GM21717 (cell line): Measurements from ENCODE around the gene RSPRY1.

Experiments
- ATAC-seq: cut with Tn5 transposase; IDR thresholded peaks from one replicate; pipeline ENCODE4 v1.9.1; 2021; ENCODE audit warnings: mild to moderate bottlenecking, moderate library complexity; ENCODE audit not compliant: unreplicated experiment

RSPRY1 gene

DNA sequence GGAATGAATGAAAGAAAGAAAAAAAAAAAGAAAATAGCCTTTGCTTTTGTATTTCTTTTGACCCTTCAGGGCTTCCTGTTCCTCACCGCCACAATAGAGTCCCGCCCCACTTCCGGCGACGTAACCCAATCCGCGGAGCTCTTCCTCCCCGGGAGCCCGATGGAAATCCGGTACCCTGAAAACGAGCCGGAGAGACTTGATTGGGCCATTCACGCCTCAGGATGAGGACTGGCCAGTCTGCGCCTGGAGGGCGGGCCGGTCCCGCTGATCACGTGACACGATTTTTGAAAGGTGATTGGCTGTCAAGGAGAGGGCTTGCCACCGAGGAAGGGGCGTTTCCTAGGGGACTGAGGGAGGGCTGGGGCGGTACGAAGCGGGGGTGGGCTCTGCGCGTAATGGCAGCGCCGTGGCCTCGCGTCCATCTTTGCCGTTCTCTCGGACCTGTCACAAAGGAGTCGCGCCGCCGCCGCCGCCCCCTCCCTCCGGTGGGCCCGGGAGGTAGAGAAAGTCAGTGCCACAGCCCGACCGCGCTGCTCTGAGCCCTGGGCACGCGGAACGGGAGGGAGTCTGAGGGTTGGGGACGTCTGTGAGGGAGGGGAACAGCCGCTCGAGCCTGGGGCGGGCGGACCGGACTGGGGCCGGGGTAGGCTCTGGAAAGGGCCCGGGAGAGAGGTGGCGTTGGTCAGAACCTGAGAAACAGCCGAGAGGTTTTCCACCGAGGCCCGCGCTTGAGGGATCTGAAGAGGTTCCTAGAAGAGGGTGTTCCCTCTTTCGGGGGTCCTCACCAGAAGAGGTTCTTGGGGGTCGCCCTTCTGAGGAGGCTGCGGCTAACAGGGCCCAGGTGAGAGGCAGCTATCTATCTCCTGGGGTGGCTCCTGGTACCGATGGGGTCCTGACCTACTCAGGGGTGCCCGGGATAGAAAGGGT is at the start of gene RSPRY1, which contains the start of gene PSME3IP1:
Gene RSPRY1 (plus strand): TSS at position 385 of the 927 bp plus-strand sequence. CDS start 18,330 bp downstream, outside the sequence.
Gene PSME3IP1 (minus strand): TSS at position 95 of the 927 bp plus-strand sequence. CDS start 12,185 bp downstream, outside the sequence.
- peak; percentile 89 for ATAC-seq

DNA sequence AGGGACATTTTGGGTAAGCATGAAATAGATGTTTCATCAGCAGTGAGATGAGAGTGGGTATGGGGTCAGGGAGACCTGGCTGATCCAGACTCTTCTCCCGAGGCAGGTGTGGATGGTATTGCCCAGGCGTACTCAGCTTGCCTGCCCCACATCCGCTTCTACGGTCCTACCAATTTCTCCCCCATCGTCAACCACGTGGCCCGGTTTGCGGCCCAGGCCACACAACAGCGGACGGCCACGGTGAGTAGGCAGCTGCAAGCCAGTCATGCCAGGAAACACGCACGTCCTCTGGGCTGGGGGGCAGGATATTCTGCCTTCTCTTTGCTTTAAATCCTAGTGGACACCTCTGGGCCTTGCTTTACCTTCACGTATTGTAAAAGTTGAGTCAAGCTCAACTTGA is 49.1 kb upstream of the RSPRY1 start:
- no peak for ATAC-seq

DNA sequence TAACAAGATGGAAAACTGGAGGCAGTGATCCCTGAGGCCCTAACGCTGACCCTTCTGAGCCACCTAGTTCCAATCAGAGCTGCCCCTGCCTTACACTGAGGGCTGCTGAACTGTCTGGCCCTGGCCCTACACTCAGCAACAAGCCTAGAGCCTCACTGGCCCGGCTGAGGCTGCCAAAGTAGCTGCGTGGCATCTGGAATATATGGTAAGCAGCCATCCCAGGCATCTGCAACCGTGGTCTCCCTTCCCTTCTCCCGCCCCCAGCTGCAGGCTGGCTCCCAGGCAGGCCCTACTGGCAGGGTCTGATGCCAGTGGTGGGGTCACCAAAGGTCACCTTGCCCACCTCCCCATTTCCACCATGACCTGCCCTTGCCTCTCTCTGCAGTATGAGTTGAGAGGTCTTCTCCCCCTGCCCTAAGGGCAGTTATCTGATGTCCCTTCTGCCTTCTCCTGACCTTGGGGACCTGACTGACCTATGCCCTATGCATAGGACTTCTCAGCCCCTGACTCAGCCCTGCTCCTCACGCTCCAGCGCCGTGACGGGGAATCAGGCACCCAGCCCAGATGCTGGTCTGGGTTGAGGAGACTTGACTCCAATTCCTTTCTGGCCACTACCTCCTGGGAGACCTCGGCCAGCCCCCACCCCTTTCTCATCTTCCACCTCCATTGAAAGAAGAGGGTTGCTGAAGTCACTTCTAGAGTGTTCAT is 48.4 kb upstream of the RSPRY1 start:
- no peak for ATAC-seq

DNA sequence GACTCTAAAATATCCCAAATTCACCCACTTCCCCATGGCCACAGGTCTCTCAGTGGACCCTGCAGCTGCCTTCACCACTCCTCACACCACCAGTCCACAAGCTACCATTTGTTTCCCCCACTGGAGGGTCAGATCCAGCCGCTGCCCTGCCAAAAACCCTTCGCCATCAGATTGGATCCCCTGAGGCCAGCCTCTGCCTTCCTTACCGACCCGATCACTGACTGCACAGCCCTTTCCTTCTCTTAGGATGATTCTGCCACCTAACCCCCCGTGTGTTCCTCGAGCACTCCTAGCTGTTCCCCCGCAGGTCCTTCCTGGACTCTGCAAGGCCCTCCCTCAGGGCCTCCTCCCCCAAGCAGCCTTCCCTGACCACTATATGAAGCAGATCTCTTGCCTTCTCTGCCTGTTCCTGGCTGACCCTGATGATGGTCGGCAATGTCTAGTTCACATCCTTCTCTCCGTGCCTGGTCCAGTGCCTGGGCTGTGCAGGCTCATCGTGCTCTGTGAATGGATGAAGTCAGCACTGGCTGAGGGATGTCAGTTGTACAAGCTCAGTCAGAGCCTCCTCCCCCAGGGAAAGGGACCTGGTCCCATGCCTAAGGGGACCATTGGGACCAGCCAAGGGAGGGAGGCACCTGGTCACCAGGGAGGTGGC is 47.7 kb upstream of the RSPRY1 start:
- no peak for ATAC-seq

DNA sequence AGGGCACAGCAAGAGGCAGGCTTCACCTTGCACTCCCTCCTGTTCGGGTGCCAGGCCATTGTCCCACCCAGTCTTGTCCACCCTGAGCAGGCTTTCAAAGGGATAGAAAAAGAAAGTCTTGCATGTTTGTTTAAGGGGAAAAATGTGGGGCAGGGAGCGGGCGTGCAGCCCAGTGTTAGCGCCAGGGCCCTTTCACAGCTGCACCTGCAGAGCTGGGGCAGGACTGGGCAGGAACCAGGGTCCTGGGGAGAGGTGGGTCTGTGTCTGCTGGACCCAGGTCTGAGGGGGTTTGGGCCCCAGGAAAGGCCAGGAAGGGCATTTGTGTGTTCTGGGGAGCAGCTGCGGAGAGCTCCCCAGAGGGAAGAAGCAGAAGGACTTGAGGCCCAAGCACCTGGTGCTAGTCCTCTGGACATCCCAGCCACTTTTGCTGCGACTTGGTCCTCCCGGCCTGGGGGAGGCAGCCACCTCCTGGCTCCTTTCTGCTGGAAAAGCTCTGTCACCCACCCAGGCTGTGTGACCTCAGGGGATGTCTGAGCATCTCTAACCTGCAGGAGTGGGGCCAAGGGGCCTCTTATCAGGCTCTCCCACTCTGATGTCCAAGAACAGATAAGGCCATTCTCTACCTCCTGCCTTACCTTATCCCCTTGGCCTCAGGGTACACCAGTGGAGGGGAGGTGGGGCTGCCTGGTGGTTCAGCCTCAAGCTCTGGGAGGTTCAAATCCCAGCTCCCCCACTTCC is 45.0 kb upstream of the RSPRY1 start:
- no peak for ATAC-seq

DNA sequence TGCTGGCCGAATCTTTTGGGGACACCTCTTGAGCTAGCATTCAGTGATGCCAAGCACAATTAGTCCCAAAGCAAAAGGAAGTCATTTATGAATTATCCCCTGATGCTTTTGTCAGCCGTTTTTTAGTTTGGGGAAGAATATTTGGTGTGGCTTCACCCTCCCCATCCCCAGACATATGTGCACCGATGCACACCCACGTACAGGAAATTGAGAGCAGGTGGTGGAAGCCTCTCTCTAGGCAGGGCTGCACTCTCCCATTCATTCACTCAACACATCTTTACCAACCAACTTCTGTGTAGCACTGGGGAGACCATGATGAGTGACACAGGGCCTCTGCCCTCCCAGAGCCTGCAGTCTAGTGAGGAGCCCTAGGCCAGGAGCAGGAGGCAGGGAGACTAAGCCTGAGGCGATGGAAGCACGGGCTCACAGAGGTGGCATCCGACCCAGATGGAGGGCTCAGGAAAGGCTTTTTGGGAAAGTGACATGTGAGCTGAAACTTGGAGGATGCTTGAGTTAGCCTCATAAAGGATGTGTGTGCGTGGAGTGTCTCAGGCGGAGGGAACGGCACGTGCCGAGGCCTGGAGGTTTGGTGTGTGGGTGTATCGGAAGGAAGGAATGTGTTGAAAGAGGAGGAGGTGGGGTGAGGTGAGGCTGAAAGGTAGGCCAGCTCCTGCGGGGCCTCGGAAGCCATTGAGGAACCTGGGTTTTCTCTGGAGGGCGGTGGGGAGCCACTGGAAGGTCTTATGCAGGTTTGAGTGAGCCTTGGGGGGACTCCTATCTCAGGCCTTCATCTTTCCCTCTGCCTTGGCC is 44.1 kb upstream of the RSPRY1 start:
- no peak for ATAC-seq

DNA sequence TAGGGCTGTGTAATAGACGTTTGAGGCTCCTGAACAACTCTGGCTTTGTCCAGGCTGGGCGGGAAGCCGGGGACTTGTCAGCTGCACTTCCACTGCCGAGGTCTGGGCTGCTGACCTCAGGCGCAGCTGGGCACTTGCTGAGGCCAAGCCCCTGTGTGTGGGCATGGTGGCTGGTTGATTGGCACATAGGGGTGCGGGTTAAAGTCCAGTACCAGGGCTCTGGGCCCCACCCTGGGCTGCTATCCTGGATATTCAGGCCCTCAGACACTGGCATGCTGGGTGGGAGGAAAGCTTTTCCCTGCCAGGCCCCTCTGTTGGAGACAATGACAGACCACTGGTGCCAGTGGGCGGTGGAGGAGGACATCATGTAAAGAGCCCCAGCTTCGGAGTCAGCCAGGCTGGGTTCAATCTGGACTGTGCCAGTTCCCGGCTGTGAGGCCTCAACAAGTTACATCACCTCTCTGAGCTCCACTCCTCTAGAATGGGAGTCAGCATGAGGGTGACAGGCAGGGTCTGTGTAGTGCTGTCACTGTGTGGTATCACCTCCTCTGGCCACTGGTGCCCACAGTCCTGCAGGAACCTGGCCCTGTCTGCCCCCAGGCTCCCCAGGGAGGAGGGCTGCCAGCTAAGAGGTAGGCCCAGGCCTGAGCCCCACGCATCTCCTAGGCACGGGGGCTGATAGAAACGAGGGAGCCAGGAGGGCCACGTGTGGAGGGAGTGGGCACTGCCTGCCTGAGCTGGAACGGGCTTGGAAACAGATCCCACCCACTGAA is 42.8 kb upstream of the RSPRY1 start:
- ATAC-seq = no peak

DNA sequence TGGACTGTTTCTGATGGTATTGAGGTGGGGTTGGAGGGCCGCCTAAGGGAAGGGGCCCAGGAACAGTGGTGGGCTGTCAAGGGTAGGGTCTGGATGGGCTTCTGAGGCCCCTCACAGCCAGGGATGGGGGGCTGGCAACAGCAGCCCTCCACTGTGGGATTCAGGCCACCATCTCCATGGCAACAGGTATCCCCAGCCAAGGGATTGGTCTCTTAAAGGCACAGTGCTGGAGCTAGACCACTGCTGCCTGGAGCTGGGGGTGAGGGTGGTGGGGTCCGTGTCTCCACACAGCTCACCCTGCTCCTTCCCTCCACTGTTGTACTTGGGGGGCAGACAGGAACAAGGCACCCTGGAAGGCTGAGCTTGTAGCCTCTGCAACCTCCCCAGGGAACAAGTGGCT is 42.1 kb upstream of the RSPRY1 start:
- ATAC-seq = no peak

DNA sequence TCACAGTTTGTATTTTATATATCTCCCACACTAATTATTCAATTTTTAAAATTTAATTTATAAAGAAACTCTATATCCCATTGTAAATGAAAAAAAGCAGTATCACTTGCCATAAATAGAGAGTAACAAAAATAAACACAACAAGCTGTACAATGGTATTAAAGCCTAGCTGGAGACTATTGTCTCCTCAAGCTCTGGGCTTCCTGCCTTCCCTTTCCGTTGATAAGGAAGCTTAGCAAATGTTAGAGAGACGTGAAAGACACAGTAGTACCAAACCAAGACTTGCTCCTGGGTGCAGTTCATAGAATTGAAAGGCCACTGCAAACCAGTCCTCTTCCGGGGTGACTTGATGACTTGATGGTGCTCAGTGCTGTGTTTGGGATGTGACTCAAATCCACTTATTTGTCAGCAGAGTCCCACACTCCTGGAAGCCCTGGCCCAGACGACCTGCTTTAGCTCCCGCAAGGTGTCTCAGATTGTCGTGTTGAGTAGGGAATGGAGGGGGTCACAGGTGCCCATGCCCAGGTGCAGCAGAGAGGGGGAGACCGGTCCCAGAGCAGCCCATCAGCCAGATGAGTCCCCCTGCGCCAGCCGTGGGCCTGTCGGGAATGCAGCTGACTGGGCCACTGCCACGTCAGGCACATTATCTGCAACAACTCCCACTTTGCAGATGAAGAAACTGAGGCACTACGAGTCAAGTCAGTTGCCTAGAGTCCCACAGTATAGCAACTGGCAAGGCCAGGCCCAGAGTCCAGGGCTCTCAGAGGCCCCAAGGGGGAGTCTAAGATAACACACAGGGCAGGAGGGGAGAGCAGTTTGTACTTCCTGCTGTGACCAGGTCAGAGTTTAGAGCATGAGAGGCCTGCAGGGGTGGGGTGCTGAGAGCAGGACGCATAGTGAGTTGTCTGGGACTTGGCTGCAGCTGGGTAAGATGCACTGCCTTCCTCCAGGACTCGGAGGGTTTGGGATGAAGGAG is 40.8 kb upstream of the RSPRY1 start:
- no peak for ATAC-seq

DNA sequence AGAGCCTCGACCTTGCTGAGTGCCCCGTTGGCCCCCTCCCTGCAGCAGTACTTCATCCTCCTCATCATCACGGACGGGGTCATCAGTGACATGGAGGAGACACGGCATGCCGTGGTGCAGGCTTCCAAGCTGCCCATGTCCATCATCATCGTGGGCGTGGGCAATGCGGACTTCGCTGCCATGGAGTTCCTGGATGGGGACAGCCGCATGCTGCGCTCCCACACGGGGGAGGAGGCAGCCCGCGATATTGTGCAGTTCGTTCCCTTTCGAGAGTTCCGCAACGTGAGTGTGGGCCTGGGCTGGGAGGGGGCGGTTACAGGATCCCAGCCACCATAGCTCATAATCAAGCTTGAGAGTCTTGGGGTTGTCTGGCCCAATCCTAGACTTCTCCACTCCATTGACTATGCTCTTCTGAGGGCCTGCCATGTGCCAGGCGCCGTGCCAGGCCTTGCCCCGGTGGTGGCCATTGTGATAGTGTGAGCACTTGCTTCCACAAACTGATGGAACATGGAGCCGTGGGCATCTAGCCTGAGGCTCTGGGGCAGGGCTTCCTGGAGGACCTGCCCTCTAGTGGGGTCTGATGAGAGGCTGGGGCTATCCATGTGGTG is 40.0 kb upstream of the RSPRY1 start:
- ATAC-seq = no peak

DNA sequence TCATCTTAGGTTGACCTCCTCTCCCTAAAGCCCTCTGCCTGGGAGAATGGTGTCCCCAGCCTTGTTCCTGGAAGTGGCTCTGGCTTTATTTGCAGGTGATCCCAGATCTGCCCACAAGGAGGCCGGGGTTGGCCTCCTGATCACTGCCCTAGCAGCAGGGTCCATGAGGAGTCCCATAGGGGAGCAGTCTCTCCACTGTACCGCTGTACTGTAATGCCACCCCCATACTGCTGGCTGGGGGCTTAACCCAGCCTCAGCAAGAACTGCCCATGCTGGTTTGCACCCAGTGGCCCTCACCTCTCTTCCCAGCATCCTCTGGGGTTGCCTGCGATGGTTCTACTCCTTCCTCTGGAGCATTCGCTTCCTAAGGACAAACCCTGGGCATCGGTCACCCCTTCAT is 39.4 kb upstream of the RSPRY1 start:
- no peak for ATAC-seq

DNA sequence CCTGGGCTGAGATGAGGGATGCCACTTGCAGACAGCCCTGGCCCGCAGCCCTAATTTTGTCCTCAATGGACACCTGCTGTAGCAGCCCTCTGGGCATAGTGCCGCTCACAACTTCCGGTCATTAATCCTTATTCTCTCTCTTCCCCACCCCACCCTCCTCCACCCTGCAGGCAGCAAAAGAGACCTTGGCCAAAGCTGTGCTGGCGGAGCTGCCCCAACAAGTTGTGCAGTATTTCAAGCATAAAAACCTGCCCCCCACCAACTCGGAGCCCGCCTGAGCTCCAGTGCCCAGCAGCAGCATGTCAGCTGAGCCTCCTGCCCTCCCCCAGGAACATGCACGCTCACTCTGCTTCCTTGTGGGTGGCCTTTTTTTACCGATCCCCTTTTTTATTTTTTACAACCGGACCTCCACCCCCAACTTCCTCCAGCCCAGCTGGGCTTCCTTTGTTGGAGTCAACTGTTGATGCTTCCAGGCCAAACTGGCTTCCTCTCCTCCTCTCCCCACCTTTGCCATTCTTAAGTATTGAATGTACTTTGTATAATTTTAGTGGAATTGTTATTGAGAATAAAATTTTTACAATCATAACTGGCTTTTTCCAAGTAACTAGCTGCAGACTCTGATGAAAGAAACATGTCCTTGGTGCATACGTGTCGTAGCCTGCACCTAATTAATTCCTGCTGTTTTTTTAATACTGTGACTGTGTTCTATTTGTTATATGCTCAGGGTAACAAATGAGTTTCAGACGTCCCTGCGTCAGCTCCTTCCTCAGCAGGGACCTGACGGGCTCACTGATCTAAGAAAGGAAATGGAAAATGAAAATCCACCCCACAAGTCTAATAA is 38.5 kb upstream of the RSPRY1 start:
- ATAC-seq = no peak

DNA sequence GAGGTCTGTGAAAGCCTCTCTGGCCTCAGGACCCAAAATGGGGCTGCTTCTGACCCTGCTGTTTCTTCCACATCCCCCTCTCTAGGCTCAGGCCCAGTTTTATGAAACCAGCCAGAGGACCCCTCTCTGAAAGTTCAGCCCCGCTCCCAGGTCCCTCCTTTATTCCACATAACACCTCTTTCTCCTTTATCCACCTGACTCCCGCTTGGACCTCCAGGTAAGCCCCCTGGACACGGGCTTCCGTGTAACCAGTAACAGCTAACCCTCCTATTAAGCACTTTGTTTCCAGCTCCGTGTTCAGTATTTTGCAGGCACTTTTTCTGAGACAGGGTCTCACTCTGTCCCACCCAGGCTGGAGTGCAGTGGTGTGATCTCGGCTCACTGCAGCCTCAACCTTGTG is 37.6 kb upstream of the RSPRY1 start:
- no peak for ATAC-seq

DNA sequence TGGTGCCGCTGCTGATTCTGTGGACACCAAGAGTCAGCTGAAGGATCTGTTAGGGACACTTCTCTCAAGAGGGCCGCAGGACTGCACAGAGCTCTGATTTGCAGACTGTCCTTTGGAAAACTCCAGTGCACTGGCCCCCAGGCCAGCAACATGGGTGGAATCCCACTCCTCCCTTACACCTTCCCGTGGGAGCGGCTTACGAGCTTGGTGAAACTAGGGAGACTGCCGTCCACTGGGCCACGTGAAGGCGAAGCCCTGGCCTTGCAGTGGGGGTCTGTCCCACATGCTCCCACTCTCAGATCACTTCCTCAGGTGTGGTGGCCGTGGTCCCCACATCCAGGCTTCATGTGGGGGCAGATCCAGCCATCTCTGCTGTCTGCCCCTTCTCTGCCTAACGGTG is 36.7 kb upstream of the RSPRY1 start:
- no peak for ATAC-seq

DNA sequence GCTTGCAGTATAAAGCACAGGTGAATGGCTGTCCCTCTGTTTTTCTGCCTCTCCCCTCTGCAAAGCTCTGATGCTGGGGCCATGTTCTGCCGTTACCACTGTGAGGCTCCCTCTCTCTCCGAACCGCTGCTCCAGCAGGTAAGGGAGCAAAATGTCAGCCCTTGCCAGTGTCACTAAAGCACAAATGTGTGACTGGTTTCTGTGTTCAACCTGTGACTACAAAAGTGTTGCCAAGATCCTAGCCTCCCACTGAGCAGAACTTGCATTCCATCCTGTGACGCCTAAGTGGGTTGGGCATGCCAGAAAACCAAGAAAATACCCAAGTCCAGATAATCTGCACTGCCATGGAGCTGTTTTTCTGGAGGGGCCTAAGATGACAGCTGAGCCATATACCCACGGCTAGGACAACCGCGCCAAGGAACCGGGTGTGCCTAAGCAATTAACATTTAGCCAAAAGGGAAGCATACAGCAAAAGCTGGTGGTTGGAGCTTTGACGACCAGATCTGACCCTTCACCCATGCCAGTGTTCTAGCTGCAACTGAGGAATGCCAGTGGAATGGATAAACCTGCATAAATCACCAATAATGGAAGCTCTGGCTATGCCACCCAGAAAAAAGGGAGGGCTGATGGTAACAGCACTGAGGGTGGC is 35.3 kb upstream of the RSPRY1 start:
- ATAC-seq = no peak

DNA sequence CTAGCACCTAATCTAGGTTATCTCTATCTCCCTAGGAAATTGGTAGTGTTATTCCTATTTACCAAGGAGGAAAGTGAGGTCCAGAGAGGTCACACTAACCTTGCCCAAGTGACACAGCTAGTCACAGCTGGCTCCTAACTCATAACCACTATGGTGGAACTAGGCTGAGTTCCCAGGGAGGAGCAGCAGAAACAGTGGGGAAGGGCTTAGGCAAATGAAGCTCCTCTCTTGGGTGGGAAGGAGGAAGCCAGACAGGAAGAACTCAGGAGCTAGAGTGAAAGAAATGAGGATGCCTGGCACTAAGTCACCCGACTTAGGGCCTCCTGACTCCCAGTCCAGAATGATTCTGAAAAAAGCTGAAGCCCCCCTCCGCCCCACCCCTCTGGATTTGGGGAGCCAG is 34.8 kb upstream of the RSPRY1 start:
- no peak for ATAC-seq
